ENCODE measurements around the gene FCF1. TPM values are rescaled to one million over a fixed set of nuclear protein-coding genes. Genes with fewer than 3 reads are reported as not detected.

FCF1 gene
- total RNA-seq, 1 donor from 2014 or later: 40.7 TPM

GRCh38 chr14:74698465-74698864 is 14.5 kb upstream of the FCF1 start:
- intact Hi-C loops (cut with DNase I): no loop called here
- no peaks in the 10 kb centered on the region for H3K27me3 ChIP-seq
- no peak for TF ChIP-seq CTCF (IDR thresholded peaks at IDR 0.05)
- H3K36me3 ChIP-seq: no peaks in the 10 kb centered on the region
- no peak overlapping the region for H3K27ac ChIP-seq
- H3K9me3 ChIP-seq: no peaks in the 10 kb centered on the region
- DNase-seq: no peak
- no peak overlapping the region for H3K4me3 ChIP-seq
- peak; percentile 89 for ATAC-seq
- no peaks in the 10 kb centered on the region for H3K4me1 ChIP-seq

GRCh38 chr14:74702293-74702692 is 10.7 kb upstream of the FCF1 start:
- no peaks in the 10 kb centered on the region for H3K4me1 ChIP-seq
- intact Hi-C loops (cut with DNase I): no loop called here
- no peak overlapping the region for H3K27ac ChIP-seq
- ATAC-seq: no peak
- H3K36me3 ChIP-seq: no peaks in the 10 kb centered on the region
- no peak for DNase-seq
- H3K4me3 ChIP-seq: no peak overlapping the region
- TF ChIP-seq CTCF (IDR thresholded peaks at IDR 0.05): no peak
- H3K9me3 ChIP-seq: no peaks in the 10 kb centered on the region
- H3K27me3 ChIP-seq: no peaks in the 10 kb centered on the region

- ATAC-seq: no peak
- intact Hi-C loops (cut with DNase I): no loop called here
These were observed 9.9 kb upstream of the FCF1 start for GRCh38 chr14:74703043-74703442.

GRCh38 chr14:74704656-74705055 is 8.3 kb upstream of the FCF1 start:
- no peaks in the 10 kb centered on the region for H3K36me3 ChIP-seq
- intact Hi-C loops (cut with DNase I): no loop called here
- peaks cover 1% of the 10 kb centered on the region for H3K4me1 ChIP-seq
- no peaks in the 10 kb centered on the region for H3K9me3 ChIP-seq
- no peak for ATAC-seq
- H3K27me3 ChIP-seq: no peaks in the 10 kb centered on the region
- no peak for TF ChIP-seq CTCF (IDR thresholded peaks at IDR 0.05)
- H3K27ac ChIP-seq: no peak overlapping the region
- DNase-seq: no peak
- H3K4me3 ChIP-seq: no peak overlapping the region

More at GRCh38 chr14:74703043-74703442, 9.9 kb upstream of the FCF1 start:
- no peaks in the 10 kb centered on the region for H3K4me1 ChIP-seq
- no peak overlapping the region for H3K27ac ChIP-seq
- no peaks in the 10 kb centered on the region for H3K36me3 ChIP-seq
- no peak for DNase-seq
- no peak overlapping the region for H3K4me3 ChIP-seq
- no peak for TF ChIP-seq CTCF (IDR thresholded peaks at IDR 0.05)
- H3K9me3 ChIP-seq: no peaks in the 10 kb centered on the region
- no peaks in the 10 kb centered on the region for H3K27me3 ChIP-seq

GRCh38 chr14:74705613-74706500 is 7.1 kb upstream of the FCF1 start:
- DNase-seq (no peak), ATAC-seq (no peak)
- intact Hi-C loops (cut with DNase I): no loop called here
- H3K9me3 ChIP-seq: no peaks in the 10 kb centered on the region
- no peak overlapping the region for H3K4me3 ChIP-seq
- TF ChIP-seq CTCF (IDR thresholded peaks at IDR 0.05): no peak
- H3K36me3 ChIP-seq: no peaks in the 10 kb centered on the region
- no peak overlapping the region for H3K27ac ChIP-seq
- H3K4me1 ChIP-seq: peaks cover 9% of the 10 kb centered on the region
- H3K27me3 ChIP-seq: no peaks in the 10 kb centered on the region
